ENCODE results near the gene HORMAD2.

Gene HORMAD2

GRCh38 chr22:30038219-30038618, 42.0 kb upstream of the HORMAD2 start:
- TF ChIP-seq, protein P1, sequence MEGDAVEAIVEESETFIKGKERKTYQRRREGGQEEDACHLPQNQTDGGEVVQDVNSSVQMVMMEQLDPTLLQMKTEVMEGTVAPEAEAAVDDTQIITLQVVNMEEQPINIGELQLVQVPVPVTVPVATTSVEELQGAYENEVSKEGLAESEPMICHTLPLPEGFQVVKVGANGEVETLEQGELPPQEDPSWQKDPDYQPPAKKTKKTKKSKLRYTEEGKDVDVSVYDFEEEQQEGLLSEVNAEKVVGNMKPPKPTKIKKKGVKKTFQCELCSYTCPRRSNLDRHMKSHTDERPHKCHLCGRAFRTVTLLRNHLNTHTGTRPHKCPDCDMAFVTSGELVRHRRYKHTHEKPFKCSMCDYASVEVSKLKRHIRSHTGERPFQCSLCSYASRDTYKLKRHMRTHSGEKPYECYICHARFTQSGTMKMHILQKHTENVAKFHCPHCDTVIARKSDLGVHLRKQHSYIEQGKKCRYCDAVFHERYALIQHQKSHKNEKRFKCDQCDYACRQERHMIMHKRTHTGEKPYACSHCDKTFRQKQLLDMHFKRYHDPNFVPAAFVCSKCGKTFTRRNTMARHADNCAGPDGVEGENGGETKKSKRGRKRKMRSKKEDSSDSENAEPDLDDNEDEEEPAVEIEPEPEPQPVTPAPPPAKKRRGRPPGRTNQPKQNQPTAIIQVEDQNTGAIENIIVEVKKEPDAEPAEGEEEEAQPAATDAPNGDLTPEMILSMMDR (IDR thresholded peaks at IDR 0.05; ENCODE audit: borderline replicate concordance, control extremely low read depth, extremely low read depth, insufficient read depth, missing control alignments): no peak
- no peak for DNase-seq (ENCODE audit: low spot score)
- in situ Hi-C loops (cut with MboI; ENCODE audit: low sequenced_read_pairs, unreplicated experiment): no loop called here

DNA sequence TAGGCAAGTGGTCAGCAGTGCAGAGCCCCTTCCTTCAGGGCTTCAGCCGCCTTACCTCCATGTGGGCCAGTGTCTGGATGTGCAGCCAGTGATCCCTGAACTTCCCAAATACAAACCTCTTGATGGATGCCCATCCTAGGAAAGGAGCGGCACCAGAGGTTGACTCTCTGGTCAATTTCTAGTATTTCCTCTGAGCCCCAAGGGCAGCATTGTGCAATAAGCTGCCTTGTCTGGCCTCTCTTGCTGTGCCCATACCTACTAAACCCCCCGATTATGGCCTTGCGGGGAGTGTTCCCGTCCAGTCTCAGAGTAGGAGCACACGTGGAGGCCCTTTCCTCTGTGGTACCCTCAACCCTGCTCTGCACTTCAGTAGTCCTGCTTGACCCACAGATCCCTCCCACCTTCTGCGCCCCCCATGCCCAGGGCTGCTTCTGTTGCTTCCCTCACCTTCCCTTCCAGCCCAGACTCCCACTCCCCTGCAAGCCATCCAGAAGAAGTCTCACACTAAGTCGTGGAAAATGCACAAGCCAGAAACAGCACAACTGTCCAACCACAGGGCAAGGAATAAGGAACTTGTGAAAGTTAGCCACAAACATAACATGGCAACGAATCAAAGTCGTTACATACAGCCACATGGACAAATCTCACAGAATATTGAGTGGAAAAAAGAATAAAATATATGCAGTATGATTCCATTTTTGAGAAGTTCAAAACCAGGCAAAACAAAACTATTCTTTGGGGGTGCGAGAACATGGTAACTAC, 39.6 kb upstream of the HORMAD2 start:
- in situ Hi-C loops (cut with MboI; ENCODE audit: low sequenced_read_pairs, unreplicated experiment): no loop called here
- no peak for DNase-seq (ENCODE audit: low spot score)
- TF ChIP-seq, protein P1 (IDR thresholded peaks at IDR 0.05; ENCODE audit: borderline replicate concordance, control extremely low read depth, extremely low read depth, insufficient read depth, missing control alignments): no peak

- TF ChIP-seq, protein P1 (IDR thresholded peaks at IDR 0.05; ENCODE audit: borderline replicate concordance, control extremely low read depth, extremely low read depth, insufficient read depth, missing control alignments): no peak
- no peak for DNase-seq (ENCODE audit: low spot score)
- in situ Hi-C loops (cut with MboI; ENCODE audit: low sequenced_read_pairs, unreplicated experiment): no loop called here
Observed at GRCh38 chr22:30041475-30041874, 38.8 kb upstream of the HORMAD2 start.

GRCh38 chr22:30041881-30042280, 38.4 kb upstream of the HORMAD2 start:
- TF ChIP-seq, protein P1 (IDR thresholded peaks at IDR 0.05; ENCODE audit: borderline replicate concordance, control extremely low read depth, extremely low read depth, insufficient read depth, missing control alignments): no peak
- in situ Hi-C loops (cut with MboI; ENCODE audit: low sequenced_read_pairs, unreplicated experiment): no loop called here
- no peak for DNase-seq (ENCODE audit: low spot score)

DNA sequence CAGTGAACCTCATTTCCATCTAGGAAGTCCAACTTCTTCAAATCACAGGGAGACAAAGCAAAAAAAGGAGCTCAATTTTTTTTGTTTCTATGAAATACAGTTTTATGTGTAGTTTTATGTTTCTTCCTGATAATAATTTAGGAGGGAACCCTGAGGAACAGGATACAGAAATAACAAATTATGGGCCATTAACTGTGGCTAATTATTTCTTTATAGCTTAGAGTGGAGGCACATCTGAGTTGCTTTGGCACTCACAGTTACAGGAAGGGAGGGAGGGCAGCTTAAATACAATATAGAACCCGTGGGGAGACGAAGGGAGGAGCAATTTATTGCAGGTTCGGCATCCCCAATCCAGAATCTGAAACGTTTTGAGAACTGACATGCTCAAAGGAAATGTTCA, 37.1 kb upstream of the HORMAD2 start:
- in situ Hi-C loops (cut with MboI; ENCODE audit: low sequenced_read_pairs, unreplicated experiment): no loop called here
- no peak for DNase-seq (ENCODE audit: low spot score)
- TF ChIP-seq, protein P1 (IDR thresholded peaks at IDR 0.05; ENCODE audit: borderline replicate concordance, control extremely low read depth, extremely low read depth, insufficient read depth, missing control alignments): no peak

- in situ Hi-C loops (cut with MboI; ENCODE audit: low sequenced_read_pairs, unreplicated experiment): no loop called here
- TF ChIP-seq, protein P1 (IDR thresholded peaks at IDR 0.05; ENCODE audit: borderline replicate concordance, control extremely low read depth, extremely low read depth, insufficient read depth, missing control alignments): no peak
- DNase-seq (ENCODE audit: low spot score): no peak
Observed at GRCh38 chr22:30044369-30044768, 35.9 kb upstream of the HORMAD2 start.

All from GM13976 (cell line).